CD4-positive, alpha-beta T cell treated with Interleukin-10 for 1 hour (primary cell): ENCODE results near the gene AMY1C.
"Not testable (repeated sequence)": the region's sequence is repeated elsewhere in the genome, so short reads cannot be mapped to it uniquely, and the experiment has no call there.

Source experiments
- DNase-seq: peaks from one replicate; pipeline ENCODE4 v3.0.0-alpha.2; 2020

Gene AMY1C

DNA sequence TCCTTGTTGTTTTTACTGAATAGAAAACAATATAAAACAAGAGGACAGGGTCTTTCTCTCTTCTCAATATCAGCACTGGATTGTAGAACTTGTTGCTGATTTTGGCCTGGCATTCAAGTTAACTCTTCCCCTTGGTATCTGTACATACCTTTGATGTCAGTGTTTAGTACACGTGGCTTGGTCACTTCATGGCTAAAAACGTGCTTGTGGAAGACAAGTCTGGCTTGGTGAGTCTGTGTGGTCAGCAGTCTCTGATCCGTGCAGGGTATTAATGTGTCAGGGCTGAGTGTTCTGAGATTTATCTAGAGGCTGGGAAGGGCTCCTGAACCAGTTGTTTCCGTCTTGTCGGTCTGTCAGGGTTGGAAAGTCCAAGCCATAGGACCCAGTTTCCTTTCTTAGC, at the start of gene AMY1C:
Gene AMY1C (plus strand): TSS at position 301 of the 400 bp plus-strand sequence. CDS start 572 bp downstream, outside the sequence.
- not testable (repeated sequence) for DNase-seq

DNA sequence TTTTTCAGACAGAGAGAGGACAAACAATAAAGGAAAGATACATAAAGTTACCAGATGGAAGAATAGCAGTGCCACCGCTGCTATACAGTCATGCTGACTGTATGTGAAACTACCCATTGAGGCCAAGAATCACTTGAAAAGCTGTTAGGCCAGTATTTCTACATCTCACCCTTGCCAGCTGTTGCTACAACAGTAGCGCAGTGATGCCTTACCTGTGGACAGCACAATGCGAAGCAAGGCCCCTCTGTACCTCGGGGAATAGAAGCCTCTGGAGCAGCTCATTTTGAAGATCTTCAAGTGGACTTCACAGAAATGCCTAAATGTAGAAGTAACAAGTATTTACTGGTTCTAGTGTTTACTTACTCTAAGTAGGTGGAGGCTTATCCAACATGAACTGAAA, 49.0 kb upstream of the AMY1C start:
- not testable (repeated sequence) for DNase-seq

DNA sequence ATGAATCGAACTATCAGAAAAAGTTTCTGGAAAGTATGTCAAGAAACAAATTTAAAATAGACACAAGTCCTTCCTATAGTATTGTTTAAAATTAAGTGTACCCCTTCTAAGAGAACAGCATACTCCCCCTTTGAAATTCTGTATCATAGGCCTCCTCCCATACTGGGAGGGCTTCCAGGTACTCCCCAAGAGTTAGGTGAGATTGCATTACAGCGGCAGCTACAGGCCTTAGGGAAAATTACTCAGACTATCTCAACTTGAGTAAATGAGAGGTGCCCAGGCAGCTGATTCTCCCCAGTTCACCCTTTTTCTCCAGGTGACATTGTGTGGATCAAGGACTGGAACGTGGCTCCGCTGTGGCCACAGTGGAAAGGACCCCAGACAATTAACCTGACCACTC, 48.4 kb upstream of the AMY1C start:
- DNase-seq = not testable (repeated sequence)

DNA sequence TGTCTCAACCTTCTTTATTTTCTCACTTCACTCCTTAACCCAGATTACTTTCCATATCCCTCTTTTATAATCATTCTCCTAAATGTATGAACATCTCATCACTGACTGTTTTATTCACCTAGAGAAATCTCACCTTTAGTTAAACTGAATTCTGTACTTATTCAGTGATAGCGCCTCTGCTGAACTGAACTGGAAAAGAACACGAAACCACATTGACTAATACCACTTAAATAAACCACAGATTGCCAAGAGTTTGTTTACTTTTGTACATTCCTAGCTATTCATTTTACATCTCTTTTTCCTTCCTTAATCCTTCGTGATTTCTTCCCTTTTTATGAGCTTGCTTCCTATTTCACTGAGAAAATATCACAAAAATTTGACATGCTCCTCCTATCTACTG, 42.0 kb upstream of the AMY1C start:
- not testable (repeated sequence) for DNase-seq

DNA sequence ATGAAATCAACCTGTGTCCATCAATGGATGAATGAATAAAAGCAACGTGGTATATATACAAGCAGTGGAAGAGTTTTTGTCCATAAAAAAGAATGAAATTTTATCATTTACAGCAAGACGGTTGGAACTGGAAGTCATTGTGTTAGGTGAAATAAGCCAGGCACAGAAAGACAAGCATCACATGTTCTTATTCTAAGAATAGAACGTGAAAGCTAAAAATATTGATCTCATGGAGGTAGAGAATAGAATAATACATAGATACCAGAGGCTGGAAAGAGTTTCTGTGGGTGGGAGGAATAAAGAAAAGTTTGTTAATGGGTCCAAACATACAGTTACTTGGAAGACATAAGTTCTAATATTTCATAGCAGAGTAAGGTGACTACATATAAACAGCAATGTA, 39.3 kb upstream of the AMY1C start:
- DNase-seq = not testable (repeated sequence)

DNA sequence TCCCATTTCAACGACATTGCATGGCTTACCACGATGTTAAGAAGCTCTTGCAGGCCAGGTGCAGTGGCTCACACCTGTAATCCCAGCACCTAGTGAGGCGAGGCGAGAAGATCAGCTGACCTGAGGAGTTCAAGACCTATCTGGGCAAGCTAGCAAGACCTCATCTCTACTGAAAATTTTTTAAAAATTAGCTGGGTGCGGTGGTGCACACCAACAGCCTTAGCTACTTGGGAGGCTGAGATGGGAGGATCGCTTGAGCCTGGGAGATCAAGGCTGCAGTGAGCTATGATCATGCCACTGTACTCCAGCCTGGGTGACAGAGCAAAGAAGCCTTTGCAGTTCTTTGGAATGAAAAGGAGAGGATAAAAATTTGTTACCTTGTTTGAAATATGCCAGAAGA, 32.3 kb upstream of the AMY1C start:
- not testable (repeated sequence) for DNase-seq

DNA sequence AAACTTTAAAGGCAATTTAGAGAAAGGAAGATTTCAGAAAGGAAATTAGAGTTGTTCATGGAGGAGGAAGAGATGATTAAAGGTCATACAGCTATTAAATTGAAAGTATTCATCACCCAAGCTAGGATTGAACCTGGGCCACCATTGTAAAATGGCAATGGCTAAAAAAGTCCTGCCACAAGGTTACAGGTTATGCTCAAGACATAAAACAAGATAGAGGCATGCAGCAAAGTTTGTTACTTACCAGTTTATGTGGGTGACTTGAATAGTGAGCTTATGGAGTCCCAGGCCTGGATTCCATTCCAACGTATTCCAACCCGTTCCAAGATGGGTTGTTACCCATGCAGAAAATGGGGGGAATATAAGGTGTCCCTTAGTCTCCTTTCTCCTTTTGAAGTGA, 28.2 kb upstream of the AMY1C start:
- not testable (repeated sequence) for DNase-seq

DNA sequence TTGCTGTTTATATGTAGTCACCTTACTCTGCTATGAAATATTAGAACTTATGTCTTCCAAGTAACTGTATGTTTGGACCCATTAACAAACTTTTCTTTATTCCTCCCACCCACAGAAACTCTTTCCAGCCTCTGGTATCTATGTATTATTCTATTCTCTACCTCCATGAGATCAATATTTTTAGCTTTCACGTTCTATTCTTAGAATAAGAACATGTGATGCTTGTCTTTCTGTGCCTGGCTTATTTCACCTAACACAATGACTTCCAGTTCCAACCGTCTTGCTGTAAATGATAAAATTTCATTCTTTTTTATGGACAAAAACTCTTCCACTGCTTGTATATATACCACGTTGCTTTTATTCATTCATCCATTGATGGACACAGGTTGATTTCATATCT, 14.4 kb upstream of the AMY1C start:
- DNase-seq = not testable (repeated sequence)

DNA sequence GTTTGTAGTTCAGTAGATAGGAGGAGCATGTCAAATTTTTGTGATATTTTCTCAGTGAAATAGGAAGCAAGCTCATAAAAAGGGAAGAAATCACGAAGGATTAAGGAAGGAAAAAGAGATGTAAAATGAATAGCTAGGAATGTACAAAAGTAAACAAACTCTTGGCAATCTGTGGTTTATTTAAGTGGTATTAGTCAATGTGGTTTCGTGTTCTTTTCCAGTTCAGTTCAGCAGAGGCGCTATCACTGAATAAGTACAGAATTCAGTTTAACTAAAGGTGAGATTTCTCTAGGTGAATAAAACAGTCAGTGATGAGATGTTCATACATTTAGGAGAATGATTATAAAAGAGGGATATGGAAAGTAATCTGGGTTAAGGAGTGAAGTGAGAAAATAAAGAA, 11.7 kb upstream of the AMY1C start:
- not testable (repeated sequence) for DNase-seq

DNA sequence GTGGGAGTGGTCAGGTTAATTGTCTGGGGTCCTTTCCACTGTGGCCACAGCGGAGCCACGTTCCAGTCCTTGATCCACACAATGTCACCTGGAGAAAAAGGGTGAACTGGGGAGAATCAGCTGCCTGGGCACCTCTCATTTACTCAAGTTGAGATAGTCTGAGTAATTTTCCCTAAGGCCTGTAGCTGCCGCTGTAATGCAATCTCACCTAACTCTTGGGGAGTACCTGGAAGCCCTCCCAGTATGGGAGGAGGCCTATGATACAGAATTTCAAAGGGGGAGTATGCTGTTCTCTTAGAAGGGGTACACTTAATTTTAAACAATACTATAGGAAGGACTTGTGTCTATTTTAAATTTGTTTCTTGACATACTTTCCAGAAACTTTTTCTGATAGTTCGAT, 5.2 kb upstream of the AMY1C start:
- DNase-seq = not testable (repeated sequence)

DNA sequence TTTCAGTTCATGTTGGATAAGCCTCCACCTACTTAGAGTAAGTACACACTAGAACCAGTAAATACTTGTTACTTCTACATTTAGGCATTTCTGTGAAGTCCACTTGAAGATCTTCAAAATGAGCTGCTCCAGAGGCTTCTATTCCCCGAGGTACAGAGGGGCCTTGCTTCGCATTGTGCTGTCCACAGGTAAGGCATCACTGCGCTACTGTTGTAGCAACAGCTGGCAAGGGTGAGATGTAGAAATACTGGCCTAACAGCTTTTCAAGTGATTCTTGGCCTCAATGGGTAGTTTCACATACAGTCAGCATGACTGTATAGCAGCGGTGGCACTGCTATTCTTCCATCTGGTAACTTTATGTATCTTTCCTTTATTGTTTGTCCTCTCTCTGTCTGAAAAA, 4.7 kb upstream of the AMY1C start:
- DNase-seq = not testable (repeated sequence)

DNA sequence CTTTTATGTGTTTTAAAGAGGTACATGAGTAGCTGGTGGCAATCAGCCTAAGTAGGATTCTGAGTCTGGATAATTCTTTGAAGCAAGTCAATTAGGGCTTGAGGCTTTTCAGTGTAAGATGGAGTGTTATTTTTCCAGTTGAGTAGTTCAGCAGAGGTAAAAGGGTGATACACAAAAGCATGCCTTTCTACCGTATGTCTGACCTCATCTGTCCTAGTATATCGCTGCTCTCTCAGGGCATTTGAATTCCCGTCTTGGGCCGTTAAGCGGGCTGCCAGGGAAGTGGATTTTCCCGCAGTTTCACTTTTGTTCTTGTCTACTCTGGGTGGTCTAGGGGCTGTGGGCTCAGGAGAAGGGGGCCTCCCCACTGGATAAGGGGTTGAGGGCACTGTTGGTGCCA, 1.4 kb upstream of the AMY1C start:
- not testable (repeated sequence) for DNase-seq

DNA sequence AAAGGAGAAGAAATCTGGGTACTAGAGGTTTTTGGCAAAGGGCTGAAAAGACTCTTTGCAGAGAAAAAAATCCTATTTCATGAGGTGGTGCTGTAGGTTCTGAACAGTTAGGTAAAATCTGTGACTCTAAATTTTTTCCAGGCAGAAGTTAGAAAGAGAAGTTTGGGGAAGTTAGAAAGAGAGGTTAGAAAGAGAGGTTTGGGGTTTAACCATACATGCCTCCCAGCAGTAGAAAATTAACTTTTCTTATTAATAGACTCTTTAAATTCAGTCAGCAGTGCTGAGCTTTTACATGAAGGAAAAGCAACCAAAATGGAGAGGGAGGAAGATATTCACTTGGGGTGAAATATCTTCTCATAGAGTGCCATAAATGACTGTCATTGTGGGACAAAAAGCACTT, 12.2 kb downstream of the AMY1C start:
- DNase-seq = no peak

DNA sequence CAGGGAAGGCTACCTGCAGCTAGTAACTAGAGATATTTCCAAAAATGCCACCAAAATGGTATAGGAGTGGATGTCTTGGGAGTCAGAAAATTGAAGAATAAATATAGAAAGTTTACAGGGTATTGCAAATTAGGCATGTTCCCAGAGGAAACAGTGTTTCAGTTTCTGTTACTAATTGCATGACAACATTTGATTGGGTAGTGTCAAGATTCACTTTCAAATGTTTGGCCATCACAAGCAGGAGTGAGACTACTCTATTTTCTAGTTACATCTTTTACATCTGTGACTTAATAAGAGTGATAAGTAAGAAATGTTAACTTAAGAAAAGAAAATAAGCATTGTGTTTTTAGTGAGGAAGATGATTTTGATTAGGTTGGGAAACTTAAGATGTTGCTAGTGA, 30.2 kb downstream of the AMY1C start:
- DNase-seq = no peak

DNA sequence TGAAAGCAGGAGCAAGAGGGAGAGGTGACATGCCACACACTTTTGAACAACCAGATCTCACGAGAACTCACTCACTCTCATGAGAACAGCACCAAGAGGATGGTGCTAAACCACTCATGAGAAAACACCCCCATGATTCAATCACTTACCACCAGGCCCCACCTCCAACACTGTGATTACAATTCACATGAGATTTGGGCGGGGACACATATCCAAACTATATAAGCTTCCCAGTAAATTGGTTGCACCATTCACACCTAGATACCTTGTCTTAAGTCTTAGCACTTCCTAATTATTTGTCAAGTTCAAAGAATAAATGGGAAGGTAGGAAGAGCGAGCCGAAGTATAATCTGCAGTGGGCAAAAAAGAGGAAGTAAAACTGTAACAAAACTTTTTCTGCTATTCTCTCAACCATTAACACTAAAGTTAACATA, 34.3 kb downstream of the AMY1C start:
- DNase-seq = no peak

DNA sequence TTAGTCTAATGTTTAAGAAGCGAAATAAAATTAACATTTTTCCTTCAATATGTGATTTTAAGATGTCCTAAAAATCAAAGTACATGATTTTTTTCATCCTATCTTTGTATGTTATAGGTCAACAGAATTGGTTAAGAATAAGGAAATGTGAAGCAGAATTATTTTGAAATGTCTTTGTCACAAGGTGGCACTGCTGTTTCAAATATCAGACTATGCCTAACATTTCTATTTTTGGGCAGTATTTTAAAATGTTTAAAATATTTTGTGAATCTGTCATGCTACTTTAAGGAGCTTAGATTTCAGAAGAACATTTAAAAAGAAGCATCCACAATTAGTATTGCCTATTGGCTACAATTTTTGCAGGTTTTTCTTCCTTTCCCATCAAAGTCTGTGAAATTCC, 38.7 kb downstream of the AMY1C start:
- no peak for DNase-seq

DNA sequence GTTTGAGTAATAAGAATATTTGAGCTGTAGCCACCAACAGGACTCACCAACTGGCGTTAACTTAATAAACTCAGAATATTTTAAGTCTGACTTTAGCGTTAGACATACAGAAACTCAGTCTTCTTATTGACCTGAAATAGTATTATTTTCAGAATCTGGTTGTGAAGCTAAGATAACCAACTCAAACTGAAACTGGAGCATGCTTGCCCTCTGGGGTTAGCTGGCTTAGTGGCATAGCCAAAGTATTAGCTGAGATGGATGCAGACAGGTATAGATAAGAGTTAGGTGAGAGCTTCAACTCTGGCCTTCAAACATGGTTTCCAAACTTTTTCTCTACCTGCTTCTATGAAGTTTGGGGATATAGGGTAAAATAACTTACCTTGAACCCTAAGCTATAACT, 40.5 kb downstream of the AMY1C start:
- DNase-seq = no peak
